H1 (cell line): Measurements from ENCODE around the gene FHAD1. TPM values are rescaled to one million over a fixed set of nuclear protein-coding genes. Genes with fewer than 3 reads are reported as not detected.

Experiments used
- CTCF ChIA-PET: fragments of 300-600 bp; sonication (Branson Sonifier 250); formaldehyde crosslinking; loops from one replicate; lab custom pipeline; 2021; ENCODE audit not compliant: partially characterized antibody; lab: Charles Lee
- POLR2A ChIA-PET: fragments of 300-600 bp; sonication (Branson Sonifier 250); formaldehyde crosslinking; loops from one replicate; lab custom pipeline; 2021; ENCODE audit warnings: inconsistent platforms; ENCODE audit not compliant: partially characterized antibody; lab: Charles Lee
- DNase-seq, 2 experiments: peaks; one replicate each; pipeline versions ENCODE4 v3.0.0 to v3.0.0-alpha.2; 2010 to 2022; ENCODE audit warnings: low spot score in 2 of 2, low read depth in 1 of 2, mixed read lengths in 1 of 2
- FAIRE-seq: peaks from 2 replicates; lab custom pipeline; 2011; peaks lifted over from hg19 to GRCh38; lab: Jason Lieb, UNC
- H2AFZ ChIP-seq: 2 replicates; pipeline ENCODE4 v1.8.1; 2012; ENCODE audit warnings: low read length, inconsistent platforms
- H2AK5ac ChIP-seq: 2 replicates; pipeline ENCODE4 v1.6.1; 2013; ENCODE audit warnings: low read depth, low read length
- H2BK120ac ChIP-seq: replicated peaks from 2 replicates; pipeline ENCODE3; 2013; ENCODE audit warnings: low read depth, low read length, inconsistent platforms
- H2BK12ac ChIP-seq: 2 replicates; pipeline ENCODE4 v1.6.1; 2013; ENCODE audit warnings: low read depth, low read length
- H2BK15ac ChIP-seq: 2 replicates; pipeline ENCODE4 v1.6.1; 2013; ENCODE audit warnings: low read length
- H2BK20ac ChIP-seq: 2 replicates; pipeline ENCODE4 v1.6.1; 2013; ENCODE audit warnings: low read length
- H2BK5ac ChIP-seq: 2 replicates; pipeline ENCODE4 v1.6.1; 2013; ENCODE audit warnings: low read depth, low read length
- H3K14ac ChIP-seq: 2 replicates; pipeline ENCODE4 v1.6.1; 2013; ENCODE audit warnings: inconsistent platforms; ENCODE audit not compliant: insufficient read length
- H3K18ac ChIP-seq: 2 replicates; pipeline ENCODE4 v1.6.1; 2013; ENCODE audit warnings: low read length; ENCODE audit errors: extremely low read depth
- H3K23ac ChIP-seq: 2 replicates; pipeline ENCODE4 v1.6.1; 2013; ENCODE audit warnings: inconsistent platforms; ENCODE audit not compliant: insufficient read length
- H3K23me2 ChIP-seq: 2 replicates; pipeline ENCODE4 v1.6.1; 2013; ENCODE audit warnings: low read depth, low read length
- H3K27ac ChIP-seq: 2 replicates; pipeline ENCODE4 v1.6.1; 2011; ENCODE audit warnings: low read depth, low read length, inconsistent platforms
- H3K27me3 ChIP-seq, 4 experiments: replicated peaks in 1 of 4; 1 replicate in 1 of 4; 2 replicates in 3 of 4; pipeline versions ENCODE4 v1.6.1 to v1.8.1; 2011 to 2013; ENCODE audit warnings: low read length in 3 of 4, mild to moderate bottlenecking in 3 of 4, inconsistent platforms in 2 of 4, mixed read lengths in 2 of 4, moderate library complexity in 1 of 4; ENCODE audit not compliant: control insufficient read depth in 3 of 4, insufficient read depth in 3 of 4; ENCODE audit errors: extremely low read depth in 1 of 4
- H3K36me3 ChIP-seq, 4 experiments: 2 replicates each; pipeline versions ENCODE4 v1.6.1 to v1.8.1; 2011 to 2013; ENCODE audit warnings: mild to moderate bottlenecking in 4 of 4, low read length in 3 of 4, moderate library complexity in 2 of 4, control low read depth in 1 of 4, inconsistent platforms in 1 of 4; ENCODE audit not compliant: insufficient read depth in 4 of 4, control insufficient read depth in 2 of 4
- H3K4ac ChIP-seq: replicated peaks from 2 replicates; pipeline ENCODE3; 2013; ENCODE audit warnings: low read length, low read depth, mixed read lengths, inconsistent platforms; ENCODE audit not compliant: insufficient read length
- H3K4me1 ChIP-seq, 4 experiments: replicated peaks in 1 of 4; 1 replicate in 1 of 4; 2 replicates in 3 of 4; pipeline versions ENCODE4 v1.6.1 to v1.8.1; 2011 to 2013; ENCODE audit warnings: low read length in 3 of 4, inconsistent platforms in 2 of 4, mixed read lengths in 1 of 4; ENCODE audit not compliant: insufficient read depth in 4 of 4, control insufficient read depth in 3 of 4
- H3K4me2 ChIP-seq, 2 experiments: 2 replicates each; pipeline versions ENCODE4 v1.6.1 to v1.8.1; 2011 to 2013; ENCODE audit warnings: low read depth in 2 of 2, low read length in 2 of 2, control low read depth in 1 of 2, inconsistent platforms in 1 of 2, mild to moderate bottlenecking in 1 of 2; ENCODE audit not compliant: insufficient read depth in 1 of 2
- H3K4me3 ChIP-seq, 4 experiments: fragments of 200-600, 300-600 bp in 1 of 4; sonication (generic), shearing (Covaris generic), sonication (Bioruptor Twin) in 1 of 4; 2 replicates each; pipeline versions ENCODE4 v1.5.1 to v1.8.1; 2011 to 2016; ENCODE audit warnings: low read length in 4 of 4, low read depth in 3 of 4, control low read depth in 2 of 4, inconsistent platforms in 2 of 4, mild to moderate bottlenecking in 2 of 4, mixed read lengths in 1 of 4, moderate library complexity in 1 of 4; ENCODE audit not compliant: insufficient read depth in 2 of 4; ENCODE audit errors: extremely low read depth in 1 of 4
- H3K56ac ChIP-seq: replicated peaks from 2 replicates; pipeline ENCODE3; 2013; ENCODE audit warnings: low read depth, mild to moderate bottlenecking, mixed read lengths, low read length, inconsistent platforms; ENCODE audit not compliant: insufficient read length
- H3K79me1 ChIP-seq: 2 replicates; pipeline ENCODE4 v1.6.1; 2013; ENCODE audit warnings: low read depth, low read length, control low read depth
- H3K79me2 ChIP-seq, 2 experiments: 2 replicates each; pipeline versions ENCODE4 v1.6.1 to v1.8.1; 2012 to 2013; ENCODE audit warnings: low read length in 2 of 2, mild to moderate bottlenecking in 2 of 2, inconsistent platforms in 1 of 2; ENCODE audit not compliant: insufficient read depth in 2 of 2, control insufficient read depth in 1 of 2
- H3K9ac ChIP-seq, 4 experiments: replicated peaks in 1 of 4; 1 replicate in 1 of 4; 2 replicates in 3 of 4; pipeline versions ENCODE4 v1.6.1 to v1.8.1; 2011 to 2013; ENCODE audit warnings: low read depth in 3 of 4, low read length in 3 of 4, control low read depth in 2 of 4, mild to moderate bottlenecking in 2 of 4, moderate library complexity in 2 of 4, inconsistent platforms in 1 of 4; ENCODE audit errors: extremely low read depth in 1 of 4
- H3K9me3 ChIP-seq, 2 experiments: 2 replicates each; pipeline versions ENCODE4 v1.6.1 to v1.8.1; 2012 to 2013; ENCODE audit warnings: mild to moderate bottlenecking in 2 of 2, moderate library complexity in 2 of 2, control low read depth in 1 of 2, inconsistent platforms in 1 of 2, low read depth in 1 of 2, low read length in 1 of 2, mixed read lengths in 1 of 2; ENCODE audit not compliant: insufficient read depth in 2 of 2
- H4K20me1 ChIP-seq, 2 experiments: replicated peaks in 1 of 2; 2 replicates each; pipeline versions ENCODE3 to v1.8.1; 2011 to 2013; ENCODE audit warnings: inconsistent platforms in 2 of 2, low read length in 2 of 2, mild to moderate bottlenecking in 1 of 2; ENCODE audit not compliant: insufficient read depth in 2 of 2, control insufficient read depth in 1 of 2
- H4K5ac ChIP-seq: 2 replicates; pipeline ENCODE4 v1.6.1; 2013; ENCODE audit warnings: low read length, low read depth, mixed read lengths, inconsistent platforms; ENCODE audit not compliant: insufficient read length
- H4K8ac ChIP-seq: 2 replicates; pipeline ENCODE4 v1.8.0; 2013; ENCODE audit warnings: mild to moderate bottlenecking, moderate library complexity, low read length, inconsistent platforms; ENCODE audit not compliant: insufficient read depth; ENCODE audit errors: extremely low read depth
- H4K91ac ChIP-seq: replicated peaks from 2 replicates; pipeline ENCODE3; 2013; ENCODE audit warnings: low read length, mixed read lengths, inconsistent platforms; ENCODE audit not compliant: insufficient read length
- WGBS, 2 experiments: shearing (Covaris generic) in 1 of 2; methylation state at CpG; one replicate each; pipeline versions ENCODE4 v1.1.6 to v1.1.7; 2013 to 2015; ENCODE audit warnings: low lambda C conversion rate in 2 of 2, mixed read lengths in 2 of 2, inconsistent platforms in 1 of 2, low coverage in 1 of 2, missing lambda C conversion rate in 1 of 2; ENCODE audit not compliant: insufficient replicate concordance in 2 of 2, insufficient coverage in 1 of 2, insufficient read length in 1 of 2; ENCODE audit errors: extremely low coverage in 1 of 2, missing lambda C conversion rate in 1 of 2; 5-methylcytosine and 5-hydroxymethylcytosine counted together
- polyA plus RNA-seq, 7 experiments: library from polyadenylated mRNA; depleted of rRNA in 3 of 7; stranded (reverse) in 5 of 7; unstranded in 2 of 7; fragments of >200 nt in 5 of 7; fragments of 200-250 nt in 2 of 7; gene quantifications; 1 replicate in 5 of 7; 2 replicates in 1 of 7; 4 replicates in 1 of 7; pipeline versions ENCODE4 v1.2.1 to v1.2.3, GENCODE V29; 2011 to 2013; ENCODE audit warnings: missing spikeins in 2 of 7, mixed read lengths in 2 of 7
- total RNA-seq: library from RNA; stranded (reverse); fragmentation: NEBNext Ultra II Directional; extraction: Animal tissue kit (Norgen Biotek cat#: 25700); gene quantifications from 2 replicates; pipeline ENCODE4 v1.2.1, GENCODE V29; 2021

Gene FHAD1
- total and polyA plus RNA-seq, 2 of the 8 experiments (the other 6 are each of a cell fraction or from before 2014, with no cell fraction given) = 0.39 to 0.69 TPM

- Histone ChIP-seq H3K18ac (no peak overlapping the region), H4K91ac (no peak overlapping the region), H3K23me2 (no peaks in the 10 kb centered on the region; the same call in 1 of the 2 replicates), H2BK15ac (no peak overlapping the region), H3K4me1 (no peaks in the 10 kb centered on the region), H4K20me1 (no peaks in the 10 kb centered on the region), H3K27me3 (no peaks in the 10 kb centered on the region), H3K14ac (no peak overlapping the region), H2AFZ (no peak overlapping the region), H3K27ac (no peak overlapping the region), H3K56ac (no peak overlapping the region), H3K23ac (no peak overlapping the region), H2AK5ac (no peak overlapping the region), H2BK5ac (no peak overlapping the region), H3K9ac (no peak overlapping the region), H3K79me2 (no peaks in the 10 kb centered on the region), H3K4me3 (no peak overlapping the region), H2BK20ac (no peak overlapping the region), H4K5ac (no peak overlapping the region), H2BK12ac (no peak overlapping the region), H2BK120ac (no peak overlapping the region), H4K8ac (no peak overlapping the region), H3K36me3 (no peaks in the 10 kb centered on the region), H3K4ac (no peak overlapping the region), H3K9me3 (no peaks in the 10 kb centered on the region), H3K79me1 (no peaks in the 10 kb centered on the region), H3K4me2 (no peak overlapping the region)
- POLR2A ChIA-PET = no interaction called here
- no peak for FAIRE-seq
- CTCF ChIA-PET = interaction anchor here (0.5 to 2.2 kb wide), 5 partner anchors 8 to 152 kb away, joined by 3 to 6 read pairs (median 3); no protein-coding TSS in a partner anchor
- DNase-seq = no peak
- 85% methylated on average over 5 of the region's 5 CpGs; no CpG with 5 or more reads in 1 of the 2 experiments for WGBS, 2 experiments
These were observed 196.3 kb downstream of the FHAD1 start for GRCh38 chr1:15443281-15443680.
